Neural cell (in vitro differentiated cells): ENCODE measurements around the gene FCER2. TPM values are rescaled to one million over a fixed set of nuclear protein-coding genes. Genes with fewer than 3 reads are reported as not detected.

Experiments
- H2AFZ ChIP-seq: fragments of 200-600, 300-800 bp; sonication (generic), shearing (Covaris generic); 2 replicates; pipeline ENCODE4 v1.6.0; 2014; ENCODE audit warnings: low read depth, mild to moderate bottlenecking, antibody characterized with exemption, low read length, moderate library complexity
- H3F3A ChIP-seq: fragments of 200-600 bp; shearing (Covaris generic); 2 replicates; pipeline ENCODE4 v1.6.1; 2016; ENCODE audit warnings: mild to moderate bottlenecking, moderate library complexity, mixed read lengths, antibody characterized with exemption, low read length; ENCODE audit not compliant: insufficient read depth, poor library complexity, severe bottlenecking
- H3K27ac ChIP-seq: fragments of 200-600, 300-800 bp; sonication (generic), shearing (Covaris generic); 2 replicates; pipeline ENCODE4 v1.5.1; 2014; ENCODE audit warnings: mild to moderate bottlenecking, low read length, moderate library complexity
- H3K27me3 ChIP-seq: fragments of 300-800, 200-600 bp; sonication (generic), shearing (Covaris generic); 2 replicates; pipeline ENCODE4 v1.6.0; 2014; ENCODE audit warnings: mild to moderate bottlenecking, low read depth, low read length, moderate library complexity; ENCODE audit not compliant: insufficient read depth
- H3K36me3 ChIP-seq: fragments of 300-800, 200-600 bp; sonication (generic), shearing (Covaris generic); 2 replicates; pipeline ENCODE4 v1.5.1; 2014; ENCODE audit warnings: mild to moderate bottlenecking, antibody characterized with exemption, low read length, moderate library complexity; ENCODE audit not compliant: insufficient read depth
- H3K4me2 ChIP-seq: fragments of 300-800, 200-600 bp; sonication (generic), shearing (Covaris generic); 2 replicates; pipeline ENCODE4 v1.6.0; 2014; ENCODE audit warnings: mild to moderate bottlenecking, low read length
- H3K4me3 ChIP-seq: fragments of 300-800, 200-600 bp; sonication (generic), shearing (Covaris generic); 2 replicates; pipeline ENCODE4 v1.5.1; 2014; ENCODE audit warnings: mild to moderate bottlenecking, low read length, moderate library complexity
- H3K79me2 ChIP-seq: fragments of 200-600 bp; shearing (Covaris generic); replicated peaks from 2 replicates; pipeline ENCODE4 v1.6.0; 2014; ENCODE audit warnings: mild to moderate bottlenecking, low read length, moderate library complexity; ENCODE audit not compliant: insufficient read depth
- H3K9ac ChIP-seq: fragments of 300-800, 200-600 bp; sonication (generic), shearing (Covaris generic); 2 replicates; pipeline ENCODE4 v1.6.1; 2016; ENCODE audit warnings: mild to moderate bottlenecking, low read length, mixed read lengths
- H3K9me2 ChIP-seq: fragments of 200-600 bp; shearing (Covaris generic); 2 replicates; pipeline ENCODE4 v1.6.1; 2016; ENCODE audit warnings: mild to moderate bottlenecking, low read length, mixed read lengths; ENCODE audit not compliant: insufficient read depth
- H3K9me3 ChIP-seq: fragments of 200-600, 300-800 bp; sonication (generic), shearing (Covaris generic); 2 replicates; pipeline ENCODE4 v1.6.1; 2016; ENCODE audit warnings: mild to moderate bottlenecking, mixed run types, low read length, moderate library complexity, mixed read lengths
- H4K20me1 ChIP-seq: fragments of 200-600 bp; shearing (Covaris generic); 2 replicates; pipeline ENCODE4 v1.6.1; 2016; ENCODE audit warnings: mild to moderate bottlenecking, mixed run types; ENCODE audit not compliant: insufficient read depth
- CTCF ChIP-seq: fragments of 450-650 bp; IDR thresholded peaks from 2 replicates; pipeline ENCODE4 v1.5.1; 2014; ENCODE audit warnings: antibody characterized with exemption, mild to moderate bottlenecking, moderate library complexity; ENCODE audit not compliant: poor library complexity, severe bottlenecking
- EP300 ChIP-seq: fragments of 450-650 bp; conservative IDR thresholded peaks from 2 replicates; pipeline ENCODE4 v1.6.1; 2014; ENCODE audit warnings: antibody characterized with exemption, mild to moderate bottlenecking, moderate library complexity; ENCODE audit not compliant: poor library complexity, severe bottlenecking
- EZH2 ChIP-seq: fragments of 200-600, 300-800 bp; shearing (Covaris generic), sonication (generic); IDR thresholded peaks from 2 replicates; pipeline ENCODE4 v1.6.1; 2014; ENCODE audit warnings: antibody characterized with exemption, low read length, borderline replicate concordance, mild to moderate bottlenecking; ENCODE audit not compliant: insufficient read depth, poor library complexity, severe bottlenecking
- MXI1 ChIP-seq: fragments of 450-650 bp; conservative IDR thresholded peaks from 2 replicates; pipeline ENCODE4 v1.6.1; 2014; ENCODE audit warnings: antibody characterized with exemption, mild to moderate bottlenecking; ENCODE audit not compliant: poor library complexity, severe bottlenecking
- POLR2AphosphoS5 ChIP-seq: IDR thresholded peaks from 2 replicates; pipeline ENCODE4 v1.6.1; 2012
- RAD21 ChIP-seq: fragments of 450-650 bp; conservative IDR thresholded peaks from 2 replicates; pipeline ENCODE4 v1.6.1; 2014; ENCODE audit warnings: antibody characterized with exemption, mild to moderate bottlenecking, moderate library complexity
- REST ChIP-seq: IDR thresholded peaks from 2 replicates; pipeline ENCODE4 v1.6.1; 2012; ENCODE audit warnings: borderline replicate concordance
- SMC3 ChIP-seq: fragments of 450-650 bp; conservative IDR thresholded peaks from 2 replicates; pipeline ENCODE4 v1.6.1; 2014; ENCODE audit warnings: antibody characterized with exemption, mild to moderate bottlenecking, moderate library complexity; ENCODE audit not compliant: poor library complexity
- TAF1 ChIP-seq: IDR thresholded peaks from 2 replicates; pipeline ENCODE4 v1.6.1; 2012; ENCODE audit warnings: low read depth
- polyA plus RNA-seq: library from polyadenylated mRNA; depleted of rRNA; stranded (reverse); fragments of >200 nt; gene quantifications from 2 replicates; pipeline ENCODE4 v1.2.3, GENCODE V29; 2014

FCER2 gene
- polyA plus RNA-seq, 1 donor from 2014 or later = not detected

GRCh38 chr19:7715671-7716070 is 13.7 kb upstream of the FCER2 start:
- Histone ChIP-seq H3K4me2 (no peak overlapping the region), H3F3A (no peaks in the 10 kb centered on the region), H3K36me3 (no peaks in the 10 kb centered on the region), H3K9me3 (no peaks in the 10 kb centered on the region), H2AFZ (no peak overlapping the region), H3K27ac (no peak overlapping the region), H3K9ac (no peak overlapping the region), H3K27me3 (no peaks in the 10 kb centered on the region), H3K9me2 (no peaks in the 10 kb centered on the region), H4K20me1 (no peaks in the 10 kb centered on the region), H3K79me2 (no peaks in the 10 kb centered on the region), H3K4me3 (no peak overlapping the region)
- TF ChIP-seq MXI1 = no peak
- TF ChIP-seq POLR2AphosphoS5 = no peak
- no peak for TF ChIP-seq TAF1
- TF ChIP-seq CTCF = no peak
- no peak for TF ChIP-seq EZH2
- TF ChIP-seq EP300 = no peak
- TF ChIP-seq SMC3 = no peak
- TF ChIP-seq RAD21 = no peak
- no peak for TF ChIP-seq REST

GRCh38 chr19:7710616-7711015 is 8.7 kb upstream of the FCER2 start:
- TF ChIP-seq TAF1 = no peak
- TF ChIP-seq EZH2 = no peak
- no peak for TF ChIP-seq RAD21
- no peak for TF ChIP-seq POLR2AphosphoS5
- no peak for TF ChIP-seq REST
- no peak for TF ChIP-seq CTCF
- no peak for TF ChIP-seq SMC3
- no peak for TF ChIP-seq MXI1
- TF ChIP-seq EP300 = no peak
- no peak overlapping the region for H2AFZ ChIP-seq
- no peaks in the 10 kb centered on the region for H4K20me1 ChIP-seq
- no peaks in the 10 kb centered on the region for H3K79me2 ChIP-seq
- no peak overlapping the region for H3K4me3 ChIP-seq
- no peak overlapping the region for H3K27ac ChIP-seq
- H3K36me3 ChIP-seq = no peaks in the 10 kb centered on the region
- H3F3A ChIP-seq = no peaks in the 10 kb centered on the region
- no peak overlapping the region for H3K9ac ChIP-seq
- no peaks in the 10 kb centered on the region for H3K27me3 ChIP-seq
- no peak overlapping the region for H3K4me2 ChIP-seq
- H3K9me2 ChIP-seq = no peaks in the 10 kb centered on the region
- H3K9me3 ChIP-seq = no peaks in the 10 kb centered on the region
